GM18526 (cell line): ENCODE results near the gene GPR63.
A peak's percentile ranks its signal among the peaks of the same experiment; 100 is the strongest.

Experiments
- POLR2A ChIP-seq: IDR thresholded peaks from 3 replicates; pipeline ENCODE4 v1.6.1; 2011; ENCODE audit not compliant: insufficient read length; ENCODE audit errors: extremely low read depth

GPR63 gene, protein sequence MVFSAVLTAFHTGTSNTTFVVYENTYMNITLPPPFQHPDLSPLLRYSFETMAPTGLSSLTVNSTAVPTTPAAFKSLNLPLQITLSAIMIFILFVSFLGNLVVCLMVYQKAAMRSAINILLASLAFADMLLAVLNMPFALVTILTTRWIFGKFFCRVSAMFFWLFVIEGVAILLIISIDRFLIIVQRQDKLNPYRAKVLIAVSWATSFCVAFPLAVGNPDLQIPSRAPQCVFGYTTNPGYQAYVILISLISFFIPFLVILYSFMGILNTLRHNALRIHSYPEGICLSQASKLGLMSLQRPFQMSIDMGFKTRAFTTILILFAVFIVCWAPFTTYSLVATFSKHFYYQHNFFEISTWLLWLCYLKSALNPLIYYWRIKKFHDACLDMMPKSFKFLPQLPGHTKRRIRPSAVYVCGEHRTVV

DNA sequence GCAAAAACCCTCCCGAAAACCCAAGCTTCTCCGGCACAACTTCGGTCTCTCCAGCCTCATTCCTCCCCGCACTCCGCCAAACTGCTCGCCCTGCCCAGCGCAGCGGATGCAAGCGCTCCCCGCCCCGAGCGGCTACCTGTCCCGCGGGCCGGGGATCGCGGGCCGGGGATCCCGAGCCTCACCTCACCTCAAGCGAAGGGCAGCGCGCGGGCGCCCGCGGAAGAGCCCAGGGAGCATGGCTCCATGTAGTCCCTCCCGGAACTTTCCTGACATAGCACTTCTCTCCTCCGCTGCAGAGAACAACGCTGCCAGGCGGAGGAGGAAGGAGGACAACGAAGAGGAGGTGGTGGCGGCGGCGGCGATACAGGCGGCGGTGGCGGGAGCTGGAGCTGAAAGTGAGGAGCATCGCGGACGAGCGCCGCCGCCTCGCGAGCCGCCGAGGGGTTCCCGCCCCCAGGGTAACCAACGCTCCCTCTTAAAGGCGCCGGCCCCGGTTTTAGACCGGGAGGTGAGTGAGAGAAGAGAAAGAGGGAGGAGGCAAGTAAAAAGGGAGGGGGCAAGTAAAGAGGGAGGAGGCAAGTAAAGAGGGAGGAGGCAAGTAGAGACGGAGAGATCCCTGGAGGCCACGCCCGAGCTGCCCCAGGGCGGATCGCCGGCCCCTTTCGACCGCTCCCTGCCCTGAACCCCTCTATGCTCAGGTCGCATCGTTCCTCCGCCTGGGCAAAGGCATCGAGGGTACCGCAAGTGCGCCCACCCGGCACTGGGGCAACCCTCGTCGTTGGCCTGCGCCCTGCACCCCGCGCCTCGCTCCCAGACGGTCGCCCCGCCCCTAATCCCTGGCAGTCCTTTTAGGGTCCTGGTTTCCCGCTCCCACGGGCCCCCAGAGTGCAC is at the start of gene GPR63:
TSS of gene GPR63 (minus strand) at position 397 of the 891 bp plus-strand sequence. CDS start 37,746 bp downstream, outside the sequence.
- TF ChIP-seq POLR2A: peak; percentile 60

DNA sequence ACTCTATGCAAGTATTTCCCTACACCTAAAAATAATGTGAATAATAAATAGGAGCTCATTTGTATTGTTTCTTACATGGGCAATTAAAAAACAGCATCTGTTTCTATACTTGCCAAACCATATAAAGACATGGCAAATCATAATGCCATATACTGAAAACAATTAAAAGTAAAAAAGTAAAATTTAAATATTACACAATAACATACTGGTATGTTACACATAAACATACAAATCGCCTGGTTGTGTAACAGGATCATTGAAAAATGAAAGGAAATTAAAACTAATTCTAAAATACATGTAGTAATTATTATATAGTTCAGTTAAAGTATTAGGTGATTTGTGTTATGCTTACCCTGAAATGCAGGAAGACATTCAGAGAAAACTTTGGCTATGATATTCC is 49.2 kb upstream of the GPR63 start:
- TF ChIP-seq POLR2A: no peak

DNA sequence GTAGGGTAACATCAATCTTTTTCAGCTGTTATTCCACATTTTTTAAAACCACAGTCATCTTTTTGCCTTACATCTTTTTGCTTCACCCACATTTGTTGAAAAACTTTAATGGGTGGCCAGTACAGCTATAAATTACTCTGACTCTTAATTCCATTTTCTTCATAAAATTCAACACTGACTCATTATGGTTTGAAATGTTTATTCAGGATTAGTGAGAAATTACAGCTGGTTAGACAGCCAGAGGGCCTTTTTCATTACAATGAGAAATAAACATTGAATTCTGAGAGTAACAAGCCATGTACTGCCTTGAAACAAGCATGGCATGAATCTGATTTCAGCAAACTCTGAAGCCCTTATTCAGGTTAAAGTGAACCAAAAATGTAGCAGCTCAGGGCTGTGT is 40.9 kb upstream of the GPR63 start:
- TF ChIP-seq POLR2A: no peak

DNA sequence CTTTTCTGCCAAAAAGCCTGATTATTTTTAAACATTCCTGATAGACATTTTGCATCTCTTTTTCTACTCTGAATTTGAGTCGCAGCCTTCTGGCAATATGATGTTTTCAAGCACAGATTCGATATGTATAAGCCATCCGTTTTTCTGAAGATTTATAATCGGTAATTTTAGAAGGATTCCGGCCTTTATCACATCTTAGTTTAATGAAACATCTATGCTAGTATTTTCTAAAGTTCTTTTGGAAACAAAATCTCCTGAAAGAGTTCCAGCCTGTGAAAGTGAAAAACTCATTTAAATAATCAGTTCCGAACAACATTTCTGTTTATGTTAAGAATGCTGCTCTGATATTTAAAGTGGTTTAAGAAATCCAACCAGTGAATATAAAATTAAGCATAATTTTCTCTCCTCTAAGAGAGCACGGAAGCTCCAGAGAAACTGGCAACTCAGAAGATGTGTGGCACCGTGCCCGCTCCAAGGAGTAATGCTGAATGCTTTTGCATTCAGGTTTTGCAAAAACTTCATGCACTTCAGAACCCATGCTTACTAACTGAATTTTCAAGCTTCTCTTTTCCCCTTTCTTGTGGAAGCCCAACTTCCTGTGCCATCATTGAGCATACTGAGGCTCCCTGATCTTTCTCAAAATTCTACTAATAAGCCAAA is 39.7 kb upstream of the GPR63 start:
- no peak for TF ChIP-seq POLR2A

DNA sequence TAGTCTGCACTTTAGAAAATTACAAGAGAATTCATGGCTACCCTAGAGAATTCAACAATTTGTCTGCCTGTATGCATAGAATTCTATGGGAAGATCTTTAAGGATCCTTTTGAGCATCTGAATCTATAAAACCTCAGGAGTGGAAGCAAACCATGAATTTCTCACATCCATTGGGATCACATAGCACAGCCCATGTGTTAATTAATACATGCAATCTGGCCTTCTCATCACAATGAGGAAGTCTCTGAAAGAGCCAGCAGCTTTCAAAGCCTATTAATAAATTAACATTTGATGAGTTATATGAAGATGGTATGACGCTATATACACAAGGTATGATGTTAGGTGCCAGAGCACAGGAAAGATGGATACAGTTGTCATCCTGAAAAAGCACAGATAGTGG is 35.7 kb upstream of the GPR63 start:
- TF ChIP-seq POLR2A: no peak

DNA sequence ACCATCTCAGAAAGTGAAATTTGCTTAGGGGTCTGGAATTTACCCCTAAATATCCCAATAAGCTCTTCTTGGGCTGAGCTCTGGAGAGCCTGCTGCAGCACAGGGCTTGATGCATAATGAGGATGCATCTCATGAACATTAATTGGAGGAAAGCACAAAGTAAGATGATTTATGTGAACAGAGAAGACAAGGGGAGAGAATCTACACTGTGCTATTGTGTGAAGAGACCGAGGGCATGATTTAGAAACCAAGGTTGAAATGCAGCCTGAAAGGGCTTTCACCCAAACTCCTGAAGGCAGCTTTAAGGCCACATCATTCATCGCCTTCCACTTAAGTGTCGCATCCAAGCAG is 27.8 kb upstream of the GPR63 start:
- TF ChIP-seq POLR2A: no peak

DNA sequence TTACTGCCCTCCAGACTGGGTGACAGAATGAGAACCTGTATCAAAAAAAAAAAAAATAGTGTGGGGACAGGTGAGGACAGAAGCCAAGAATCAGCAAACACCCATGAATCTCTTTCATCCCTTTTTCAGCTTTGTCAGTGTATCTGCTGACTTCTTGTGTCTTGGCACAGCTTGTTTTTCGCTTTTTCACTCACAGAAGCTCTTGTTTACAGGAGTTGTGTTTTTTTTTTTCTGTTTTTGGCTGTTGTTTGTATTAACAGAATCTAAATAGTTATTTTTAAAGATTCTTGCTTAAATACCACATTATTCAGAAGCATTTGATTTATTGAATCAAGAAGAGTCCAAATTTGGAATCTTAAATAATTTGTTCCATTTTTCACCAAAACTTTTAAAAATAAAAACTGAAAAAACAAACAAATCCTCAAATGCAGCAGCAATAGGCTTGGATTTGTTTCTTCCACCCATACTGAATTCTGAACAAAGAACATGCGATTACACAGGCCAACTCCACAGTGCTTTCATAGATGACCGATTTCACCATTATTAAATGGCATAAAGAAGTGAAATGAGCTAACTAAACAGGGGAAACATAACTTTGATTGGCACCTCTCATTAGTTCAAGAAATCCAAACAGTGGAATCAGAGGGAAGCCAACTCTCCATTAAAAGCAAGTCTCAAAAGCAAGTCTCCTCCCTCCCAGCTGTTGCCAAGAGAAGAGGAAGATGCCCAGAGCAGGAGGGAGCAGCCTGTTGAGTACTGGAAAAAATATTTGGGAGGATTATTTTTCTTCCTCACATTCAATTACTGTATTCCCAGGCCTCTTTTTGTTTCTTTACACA is 27.2 kb upstream of the GPR63 start:
- TF ChIP-seq POLR2A: no peak

DNA sequence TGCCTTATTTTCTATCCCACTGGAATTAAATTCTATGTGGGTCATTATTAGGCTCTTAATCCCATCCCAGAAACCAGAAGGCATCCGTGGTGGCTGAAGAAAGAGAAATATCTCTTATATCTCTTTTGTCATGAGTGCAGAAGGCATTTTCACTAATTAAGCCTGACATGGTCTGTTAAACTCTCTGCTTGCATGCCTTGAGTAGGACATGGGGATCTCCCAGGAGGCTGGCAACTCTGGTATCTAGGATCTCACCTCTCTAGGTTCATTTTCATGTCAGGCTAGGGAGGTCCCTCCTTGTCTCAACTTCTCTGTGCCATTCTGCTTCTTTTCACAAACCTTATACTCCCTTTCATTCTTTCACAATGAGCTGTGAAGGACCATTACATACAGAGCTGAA is 25.3 kb upstream of the GPR63 start:
- no peak for TF ChIP-seq POLR2A

DNA sequence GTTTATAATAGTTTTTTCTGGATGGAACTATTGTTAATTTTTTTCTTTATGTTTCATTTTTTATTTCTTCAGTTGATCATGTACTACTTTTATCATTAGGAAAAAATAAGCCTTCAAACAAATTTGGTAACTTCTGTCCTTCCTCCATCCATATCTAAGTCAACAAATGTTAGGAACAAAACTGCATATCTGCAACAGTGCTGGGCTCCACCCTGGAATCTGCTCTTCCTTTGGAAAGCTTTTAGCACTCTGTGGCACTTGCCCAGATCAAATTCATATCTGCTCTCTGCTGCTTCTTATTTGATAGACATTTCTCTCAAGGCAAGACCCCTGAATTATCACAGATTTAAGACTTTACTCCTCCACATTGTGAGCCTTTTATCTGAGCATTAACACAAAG is 24.3 kb upstream of the GPR63 start:
- no peak for TF ChIP-seq POLR2A

DNA sequence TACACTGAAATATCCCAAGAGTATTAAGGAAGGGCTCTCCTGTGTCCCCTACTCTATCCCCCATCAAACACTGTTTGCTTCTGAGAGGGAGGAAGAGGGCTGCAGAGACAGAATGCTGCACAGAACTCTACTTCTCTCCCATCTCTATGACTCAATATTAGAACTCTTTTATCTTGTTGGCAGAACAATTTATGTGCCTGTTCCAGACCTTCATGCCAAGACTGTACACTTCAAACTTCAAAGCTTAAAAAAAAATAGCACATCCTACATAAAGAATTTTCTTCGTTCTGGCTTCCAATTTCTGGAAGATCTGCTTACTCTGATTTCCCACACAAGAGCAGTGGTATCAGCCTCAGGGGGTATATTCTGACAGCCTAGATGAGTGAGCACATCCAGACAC is 19.6 kb upstream of the GPR63 start:
- TF ChIP-seq POLR2A: no peak

DNA sequence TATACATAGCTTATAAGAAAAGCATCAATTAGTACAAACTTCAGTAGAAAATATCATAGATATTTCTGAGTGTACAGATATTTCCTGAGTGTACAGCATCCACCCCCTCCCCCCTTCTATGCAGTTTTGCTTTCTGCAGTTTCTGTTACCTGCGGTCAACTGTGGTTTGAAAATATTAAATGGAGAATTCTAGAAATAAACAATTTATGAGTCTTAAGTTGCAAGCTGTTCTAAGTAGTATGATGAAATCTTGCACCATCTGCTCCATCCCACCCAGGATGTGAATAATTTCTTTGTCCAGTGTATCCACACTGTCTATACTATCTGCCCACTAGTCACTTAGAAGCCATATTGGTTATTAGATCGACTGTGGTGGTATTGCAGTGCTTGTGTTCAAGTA is 15.8 kb upstream of the GPR63 start:
- TF ChIP-seq POLR2A: no peak

DNA sequence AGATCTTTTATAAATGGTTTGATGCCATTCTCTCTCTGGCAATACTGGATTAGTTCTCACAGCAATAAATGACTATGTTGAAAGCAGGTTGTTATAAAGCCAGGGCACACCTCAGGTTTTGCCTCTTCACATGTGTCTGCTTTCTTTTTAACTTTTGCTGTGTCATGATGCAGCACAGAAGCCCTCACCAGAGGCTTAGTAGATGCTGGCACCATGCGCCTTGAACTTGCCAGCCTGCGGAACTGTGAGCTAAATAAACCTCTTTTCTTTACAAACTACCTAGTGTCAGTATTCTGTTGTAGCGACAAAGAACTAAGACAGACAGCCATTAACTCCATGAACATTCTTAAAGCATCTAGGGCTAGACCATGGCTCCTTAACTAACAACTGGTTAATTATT is 15.3 kb upstream of the GPR63 start:
- TF ChIP-seq POLR2A: no peak

DNA sequence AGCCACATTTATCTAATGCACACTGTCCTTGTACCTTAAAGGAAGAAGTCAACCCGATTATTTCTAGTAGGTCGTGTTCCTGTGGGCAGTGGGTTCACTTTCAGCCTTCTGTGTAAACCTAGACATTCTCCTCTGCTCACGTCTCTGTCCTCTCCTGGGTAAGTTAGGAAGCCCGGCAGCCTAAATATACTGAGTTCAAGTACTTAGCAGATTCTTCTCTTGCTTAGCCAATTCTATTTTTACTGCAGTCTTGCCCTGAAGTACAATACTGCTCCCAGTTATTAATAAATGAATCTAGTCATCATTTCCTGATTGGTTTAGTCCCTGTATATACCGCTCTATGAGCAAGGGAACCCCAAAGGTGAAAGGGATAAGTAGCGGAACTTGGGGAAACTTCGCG is 14.6 kb upstream of the GPR63 start:
- no peak for TF ChIP-seq POLR2A

DNA sequence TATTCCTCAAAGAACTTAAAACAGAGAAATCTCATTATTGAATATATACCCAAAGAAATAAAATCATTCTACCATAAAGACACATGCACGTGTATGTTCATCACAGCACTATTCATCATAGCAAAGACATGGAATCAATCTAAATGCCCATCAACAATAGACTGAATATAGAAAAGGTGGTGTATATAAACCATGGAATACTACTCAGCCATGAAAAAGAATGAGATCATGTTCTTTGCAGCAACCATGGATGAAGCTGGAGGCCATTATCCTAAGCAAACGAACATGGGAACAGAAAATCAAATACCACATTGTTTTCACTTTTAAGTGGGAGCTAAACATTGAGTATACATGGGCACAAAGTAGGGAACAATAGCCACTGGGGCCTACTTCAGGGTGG is 12.3 kb upstream of the GPR63 start:
- TF ChIP-seq POLR2A: no peak

DNA sequence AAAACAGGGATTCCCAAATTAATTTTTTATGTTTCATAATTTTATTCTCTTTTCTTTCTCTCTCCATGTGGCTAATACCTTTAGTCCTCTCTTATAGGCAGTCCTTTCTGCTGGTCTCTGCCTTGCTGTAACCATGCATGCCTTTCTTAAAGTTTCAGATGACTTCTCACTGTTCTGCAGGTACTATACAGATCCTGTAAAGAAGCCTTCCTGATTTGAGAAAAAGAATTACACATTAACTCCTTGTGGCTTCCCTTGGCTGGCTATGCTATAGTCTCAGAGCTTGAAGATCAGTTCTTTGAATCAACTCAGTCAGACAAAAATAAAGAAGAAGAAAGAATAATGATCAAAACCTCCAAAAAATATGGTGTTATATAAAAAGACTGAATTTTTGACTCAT is 7.3 kb upstream of the GPR63 start:
- no peak for TF ChIP-seq POLR2A
